ENCODE data around the gene ECI2.

Gene ECI2

GRCh38 chr6:4174042-4174441 is 38.7 kb upstream of the ECI2 start:
- in situ Hi-C loops (cut with HindIII; ENCODE audit: low sequenced_read_pairs): no loop called here
- H3K4me3 ChIP-seq (ENCODE audit: low read depth, low read length): no peak overlapping the region
- DNase-seq (ENCODE audit: low read depth, low spot score): no peak
- no peak for TF ChIP-seq CTCF (IDR thresholded peaks at IDR 0.05; ENCODE audit: low read depth, low read length)

GRCh38 chr6:4172368-4172767 is 37.0 kb upstream of the ECI2 start:
- in situ Hi-C loops (cut with HindIII; ENCODE audit: low sequenced_read_pairs): no loop called here
- TF ChIP-seq CTCF (IDR thresholded peaks at IDR 0.05; ENCODE audit: low read depth, low read length): no peak
- no peak overlapping the region for H3K4me3 ChIP-seq (ENCODE audit: low read depth, low read length)
- no peak for DNase-seq (ENCODE audit: low read depth, low spot score)

GRCh38 chr6:4170297-4170696 is 34.9 kb upstream of the ECI2 start:
- no peak for DNase-seq (ENCODE audit: low read depth, low spot score)
- in situ Hi-C loops (cut with HindIII; ENCODE audit: low sequenced_read_pairs): no loop called here
- no peak for TF ChIP-seq CTCF (IDR thresholded peaks at IDR 0.05; ENCODE audit: low read depth, low read length)
- H3K4me3 ChIP-seq (ENCODE audit: low read depth, low read length): no peak overlapping the region

- DNase-seq (ENCODE audit: low read depth, low spot score): peak; percentile 48
- H3K4me3 ChIP-seq (ENCODE audit: low read depth, low read length): no peak overlapping the region
- TF ChIP-seq CTCF (IDR thresholded peaks at IDR 0.05; ENCODE audit: low read depth, low read length): no peak
- in situ Hi-C loops (cut with HindIII; ENCODE audit: low sequenced_read_pairs): no loop called here
Measured at GRCh38 chr6:4169028-4169789, 33.8 kb upstream of the ECI2 start.

- TF ChIP-seq CTCF (IDR thresholded peaks at IDR 0.05; ENCODE audit: low read depth, low read length): no peak
- in situ Hi-C loops (cut with HindIII; ENCODE audit: low sequenced_read_pairs): no loop called here
- H3K4me3 ChIP-seq (ENCODE audit: low read depth, low read length): no peak overlapping the region
- DNase-seq (ENCODE audit: low read depth, low spot score): no peak
Measured at GRCh38 chr6:4167833-4168232, 32.5 kb upstream of the ECI2 start.

GRCh38 chr6:4167123-4167522 is 31.7 kb upstream of the ECI2 start:
- in situ Hi-C loops (cut with HindIII; ENCODE audit: low sequenced_read_pairs): no loop called here
- no peak for TF ChIP-seq CTCF (IDR thresholded peaks at IDR 0.05; ENCODE audit: low read depth, low read length)
- H3K4me3 ChIP-seq (ENCODE audit: low read depth, low read length): no peak overlapping the region
- DNase-seq (ENCODE audit: low read depth, low spot score): no peak
